Gastroesophageal sphincter (tissue), 4 donors: ENCODE measurements around the gene LTBP2. TPM values are rescaled to one million over a fixed set of nuclear protein-coding genes. Genes with fewer than 3 reads are reported as not detected.
A peak's percentile ranks its signal among the peaks of the same experiment; 100 is the strongest.

Experiments used
- ATAC-seq: fragments of 150-250 bp; one replicate; pipeline ENCODE4 v1.9.1; 2016; ENCODE audit warnings: mild to moderate bottlenecking, moderate library complexity
- H3K27ac ChIP-seq, 4 donors: fragments of 200-600 bp; sonication (generic) in 3 of 4; 1 replicate in 3 of 4; 2 replicates in 1 of 4; pipeline ENCODE4 v1.5.1; 2016 to 2019
- H3K27me3 ChIP-seq: fragments of 200-600 bp; sonication (generic); one replicate; pipeline ENCODE4 v1.5.1; 2019
- H3K36me3 ChIP-seq, 2 donors: fragments of 200-600 bp; sonication (generic); one replicate each; pipeline ENCODE4 v1.5.1; 2019; ENCODE audit warnings: control low read depth in 1 of 2
- H3K4me1 ChIP-seq, 3 donors: fragments of 200-600 bp; sonication (generic); 1 replicate in 2 of 3; 2 replicates in 1 of 3; pipeline ENCODE4 v1.5.1; 2016 to 2019; ENCODE audit warnings: control low read depth in 2 of 3
- H3K4me3 ChIP-seq, 2 donors: fragments of 200-600 bp; sonication (generic); one replicate each; pipeline ENCODE4 v1.5.1; 2019; ENCODE audit warnings: mild to moderate bottlenecking in 1 of 2, moderate library complexity in 1 of 2
- H3K9me3 ChIP-seq, 3 donors: fragments of 200-600 bp; sonication (generic); one replicate each; pipeline ENCODE4 v1.5.1; 2017 to 2019; ENCODE audit warnings: control low read depth in 2 of 3
- CTCF ChIP-seq, 4 experiments: fragments of 200-600 bp in 2 of 4; fragments of 450-650 bp in 2 of 4; sonication (generic) in 1 of 4; IDR thresholded peaks; one replicate each; pipeline ENCODE4 v1.5.1; 2017 to 2019; ENCODE audit warnings: antibody characterized with exemption in 4 of 4, mild to moderate bottlenecking in 2 of 4, moderate library complexity in 2 of 4
- EP300 ChIP-seq: sonication (generic); formaldehyde crosslinking; IDR thresholded peaks from one replicate; pipeline ENCODE4 v1.6.1; 2017; ENCODE audit warnings: antibody characterized with exemption, mild to moderate bottlenecking
- POLR2A ChIP-seq, 2 donors: fragments of 450-650 bp; IDR thresholded peaks; one replicate each; pipeline ENCODE4 v1.6.1; 2017; ENCODE audit warnings: antibody characterized with exemption in 2 of 2, mild to moderate bottlenecking in 2 of 2, moderate library complexity in 1 of 2
- POLR2AphosphoS5 ChIP-seq: sonication (generic); formaldehyde crosslinking; IDR thresholded peaks from one replicate; pipeline ENCODE4 v1.6.1; 2017; ENCODE audit warnings: antibody characterized with exemption
- WGBS, 2 donors: methylation state at CpG; one replicate each; pipeline ENCODE4 v1.1.5; 2018; ENCODE audit warnings: low coverage in 1 of 2; 5-methylcytosine and 5-hydroxymethylcytosine counted together
- total RNA-seq, 4 donors: library from RNA; depleted of rRNA; stranded (reverse); fragments of >200 nt; gene quantifications; one replicate each; pipeline ENCODE4 v1.1.0, GENCODE V29; 2016

LTBP2 gene
- total RNA-seq, 4 donors from 2014 or later: 45.9 to 158 (median 88.4) TPM

GRCh38 chr14:74575507-74575906 lies 36.5 kb downstream of the LTBP2 start:
- Histone ChIP-seq H3K4me1 (peaks cover 6 to 94% (median 34%) of the 10 kb centered on the region in 3 donors), H3K9me3 (no peaks in the 10 kb centered on the region), H3K27ac (peak overlapping the region in 2 of 4 donors; percentile 14 to 84), H3K27me3 (no peaks in the 10 kb centered on the region), H3K4me3 (no peak overlapping the region), H3K36me3 (no peaks in the 10 kb centered on the region)
- ATAC-seq: no peak
- no peak for TF ChIP-seq POLR2AphosphoS5
- TF ChIP-seq EP300: no peak
- no peak for TF ChIP-seq POLR2A (IDR thresholded peaks at IDR 0.05)
- no peak for TF ChIP-seq CTCF (IDR thresholded peaks at IDR 0.05)
- WGBS, 2 donors: 75% methylated on average over 1 of the region's 2 CpGs; no CpG with 5 or more reads in 1 of the 2 donors

GRCh38 chr14:74574706-74575105 lies 37.3 kb downstream of the LTBP2 start:
- Histone ChIP-seq H3K27ac (peak overlapping the region in 3 of 4 donors; percentile 20 to 91 (median 84)), H3K27me3 (no peaks in the 10 kb centered on the region), H3K36me3 (no peaks in the 10 kb centered on the region), H3K9me3 (no peaks in the 10 kb centered on the region), H3K4me1 (peaks cover 6 to 96% (median 42%) of the 10 kb centered on the region in 3 donors), H3K4me3 (no peak overlapping the region)
- TF ChIP-seq CTCF (IDR thresholded peaks at IDR 0.05) (no peak), POLR2A (IDR thresholded peaks at IDR 0.05) (no peak), POLR2AphosphoS5 (no peak), EP300 (no peak)
- WGBS, 2 donors: 82 to 87% methylated on average over 3 of the region's 6 CpGs
- no peak for ATAC-seq

GRCh38 chr14:74574090-74574433 lies 38.0 kb downstream of the LTBP2 start:
- Histone ChIP-seq H3K4me1 (peaks cover 6 to 96% (median 46%) of the 10 kb centered on the region in 3 donors), H3K9me3 (no peaks in the 10 kb centered on the region), H3K36me3 (no peaks in the 10 kb centered on the region), H3K27me3 (no peaks in the 10 kb centered on the region), H3K27ac (peak overlapping the region in 3 of 4 donors; percentile 20 to 91 (median 84)), H3K4me3 (no peak overlapping the region)
- TF ChIP-seq POLR2A (IDR thresholded peaks at IDR 0.05): no peak
- TF ChIP-seq EP300: no peak
- TF ChIP-seq POLR2AphosphoS5: no peak
- TF ChIP-seq CTCF (IDR thresholded peaks at IDR 0.05): no peak
- no peak for ATAC-seq
- 89 to 97% methylated on average over 3 to 4 of the region's 4 CpGs for WGBS, 2 donors

- H3K27me3 ChIP-seq: no peaks in the 10 kb centered on the region
- WGBS, 2 donors: 75 to 79% methylated on average over 6 to 9 of the region's 13 CpGs
- peak overlapping the region; percentile 84 to 91 (median 84) for H3K27ac ChIP-seq
- no peaks in the 10 kb centered on the region for H3K36me3 ChIP-seq
- no peak overlapping the region for H3K4me3 ChIP-seq
- peaks cover 6 to 96% (median 50%) of the 10 kb centered on the region in 3 donors for H3K4me1 ChIP-seq
- H3K9me3 ChIP-seq: no peaks in the 10 kb centered on the region
- TF ChIP-seq CTCF (IDR thresholded peaks at IDR 0.05) (no peak), POLR2A (IDR thresholded peaks at IDR 0.05) (no peak), POLR2AphosphoS5 (no peak), EP300 (no peak)
- no peak for ATAC-seq
Observed at GRCh38 chr14:74573421-74574089, 38.5 kb downstream of the LTBP2 start.

GRCh38 chr14:74572726-74573301 lies 39.2 kb downstream of the LTBP2 start:
- 22 to 25% methylated on average over 7 to 9 of the region's 15 CpGs for WGBS, 2 donors
- Histone ChIP-seq H3K36me3 (no peaks in the 10 kb centered on the region), H3K4me3 (peak overlapping the region in 1 of 2 donors; percentile 28), H3K27me3 (no peaks in the 10 kb centered on the region), H3K9me3 (no peaks in the 10 kb centered on the region), H3K4me1 (peaks cover 6 to 99% (median 56%) of the 10 kb centered on the region in 3 donors), H3K27ac (peak overlapping the region; percentile 84 to 91 (median 84))
- ATAC-seq: no peak
- TF ChIP-seq POLR2AphosphoS5 (peak; percentile 30), EP300 (no peak)
